ENCODE results near the gene PITPNM3. TPM values are rescaled to one million over a fixed set of nuclear protein-coding genes. Genes with fewer than 3 reads are reported as not detected.

Gene PITPNM3
- polyA plus RNA-seq, 1 donor from 2014 or later = 3.0 TPM

- no peaks in the 10 kb centered on the region for H3K9me2 ChIP-seq (ENCODE audit: insufficient read depth, low read length)
- H3K9me3 ChIP-seq (ENCODE audit: low read length) = no peaks in the 10 kb centered on the region
- H3K4me2 ChIP-seq (ENCODE audit: low read length) = no peak overlapping the region
- TF ChIP-seq EZH2 (IDR thresholded peaks at IDR 0.05; ENCODE audit: borderline replicate concordance, insufficient read depth, low read length, poor library complexity, severe bottlenecking) = no peak
- TF ChIP-seq, protein P1, sequence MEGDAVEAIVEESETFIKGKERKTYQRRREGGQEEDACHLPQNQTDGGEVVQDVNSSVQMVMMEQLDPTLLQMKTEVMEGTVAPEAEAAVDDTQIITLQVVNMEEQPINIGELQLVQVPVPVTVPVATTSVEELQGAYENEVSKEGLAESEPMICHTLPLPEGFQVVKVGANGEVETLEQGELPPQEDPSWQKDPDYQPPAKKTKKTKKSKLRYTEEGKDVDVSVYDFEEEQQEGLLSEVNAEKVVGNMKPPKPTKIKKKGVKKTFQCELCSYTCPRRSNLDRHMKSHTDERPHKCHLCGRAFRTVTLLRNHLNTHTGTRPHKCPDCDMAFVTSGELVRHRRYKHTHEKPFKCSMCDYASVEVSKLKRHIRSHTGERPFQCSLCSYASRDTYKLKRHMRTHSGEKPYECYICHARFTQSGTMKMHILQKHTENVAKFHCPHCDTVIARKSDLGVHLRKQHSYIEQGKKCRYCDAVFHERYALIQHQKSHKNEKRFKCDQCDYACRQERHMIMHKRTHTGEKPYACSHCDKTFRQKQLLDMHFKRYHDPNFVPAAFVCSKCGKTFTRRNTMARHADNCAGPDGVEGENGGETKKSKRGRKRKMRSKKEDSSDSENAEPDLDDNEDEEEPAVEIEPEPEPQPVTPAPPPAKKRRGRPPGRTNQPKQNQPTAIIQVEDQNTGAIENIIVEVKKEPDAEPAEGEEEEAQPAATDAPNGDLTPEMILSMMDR (IDR thresholded peaks at IDR 0.05; ENCODE audit: poor library complexity, severe bottlenecking) = no peak
- no peak for TF ChIP-seq SMC3 (conservative IDR thresholded peaks at IDR 0.05; ENCODE audit: poor library complexity)
- TF ChIP-seq EP300 (conservative IDR thresholded peaks at IDR 0.05; ENCODE audit: poor library complexity, severe bottlenecking) = no peak
- TF ChIP-seq REST (IDR thresholded peaks at IDR 0.05; ENCODE audit: borderline replicate concordance) = no peak
- TF ChIP-seq POLR2AphosphoS5 (IDR thresholded peaks at IDR 0.05) = no peak
- TF ChIP-seq RAD21 (conservative IDR thresholded peaks at IDR 0.05) = no peak
- no peak for TF ChIP-seq TAF1 (IDR thresholded peaks at IDR 0.05; ENCODE audit: low read depth)
- no peak for TF ChIP-seq MXI1 (conservative IDR thresholded peaks at IDR 0.05; ENCODE audit: poor library complexity, severe bottlenecking)
- H2AFZ ChIP-seq (ENCODE audit: low read depth, low read length) = no peak overlapping the region
- H3K36me3 ChIP-seq (ENCODE audit: insufficient read depth, low read length) = no peaks in the 10 kb centered on the region
- no peaks in the 10 kb centered on the region for H3K79me2 ChIP-seq (replicated peaks; ENCODE audit: insufficient read depth, low read length)
- no peak overlapping the region for H3K27ac ChIP-seq (ENCODE audit: low read length)
- H3K4me3 ChIP-seq (ENCODE audit: low read length) = no peak overlapping the region
- no peak overlapping the region for H3K9ac ChIP-seq (ENCODE audit: low read length)
- H3K27me3 ChIP-seq (ENCODE audit: insufficient read depth, low read depth, low read length) = no peaks in the 10 kb centered on the region
- no peaks in the 10 kb centered on the region for H4K20me1 ChIP-seq (ENCODE audit: insufficient read depth)
- H3F3A ChIP-seq (ENCODE audit: insufficient read depth, low read length, poor library complexity, severe bottlenecking) = no peaks in the 10 kb centered on the region
Measured at GRCh38 chr17:6530324-6530920, 25.9 kb downstream of the PITPNM3 start.

DNA sequence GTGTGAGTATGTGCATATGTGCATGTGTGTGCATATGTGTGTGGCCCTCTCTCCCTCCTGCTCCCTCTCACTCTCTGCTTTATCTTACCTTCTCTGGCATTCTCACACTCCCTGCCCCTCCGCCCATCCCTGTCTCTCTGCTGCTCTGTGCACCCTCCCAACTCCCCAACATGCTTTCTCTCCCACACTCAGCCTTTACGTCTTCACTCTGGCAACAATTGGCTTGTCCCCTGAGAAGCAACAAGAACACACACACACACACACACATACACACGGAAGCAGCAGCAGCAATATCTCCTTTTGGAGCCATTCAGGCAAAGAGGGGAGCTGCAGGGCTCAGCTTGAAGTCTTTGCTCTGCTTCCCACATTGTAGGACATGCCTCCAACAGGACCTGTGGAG, 27.8 kb downstream of the PITPNM3 start:
- H3K36me3 ChIP-seq (ENCODE audit: insufficient read depth, low read length) = no peaks in the 10 kb centered on the region
- H3K79me2 ChIP-seq (replicated peaks; ENCODE audit: insufficient read depth, low read length) = no peaks in the 10 kb centered on the region
- no peak overlapping the region for H3K27ac ChIP-seq (ENCODE audit: low read length)

More for the DNA sequence above, 27.8 kb downstream of the PITPNM3 start:
- no peak overlapping the region for H3K4me3 ChIP-seq (ENCODE audit: low read length)
- H3K9me3 ChIP-seq (ENCODE audit: low read length) = no peaks in the 10 kb centered on the region
- no peaks in the 10 kb centered on the region for H3K27me3 ChIP-seq (ENCODE audit: insufficient read depth, low read depth, low read length)
- no peaks in the 10 kb centered on the region for H4K20me1 ChIP-seq (ENCODE audit: insufficient read depth)
- H3K9me2 ChIP-seq (ENCODE audit: insufficient read depth, low read length) = no peaks in the 10 kb centered on the region
- no peak overlapping the region for H3K4me2 ChIP-seq (ENCODE audit: low read length)
- no peak overlapping the region for H3K9ac ChIP-seq (ENCODE audit: low read length)
- H2AFZ ChIP-seq (ENCODE audit: low read depth, low read length) = no peak overlapping the region
- H3F3A ChIP-seq (ENCODE audit: insufficient read depth, low read length, poor library complexity, severe bottlenecking) = no peaks in the 10 kb centered on the region
- TF ChIP-seq EP300 (conservative IDR thresholded peaks at IDR 0.05; ENCODE audit: poor library complexity, severe bottlenecking) = no peak
- TF ChIP-seq MXI1 (conservative IDR thresholded peaks at IDR 0.05; ENCODE audit: poor library complexity, severe bottlenecking) = no peak
- TF ChIP-seq POLR2AphosphoS5 (IDR thresholded peaks at IDR 0.05) = no peak
- no peak for TF ChIP-seq SMC3 (conservative IDR thresholded peaks at IDR 0.05; ENCODE audit: poor library complexity)
- TF ChIP-seq, protein P1 (IDR thresholded peaks at IDR 0.05; ENCODE audit: poor library complexity, severe bottlenecking) = no peak
- no peak for TF ChIP-seq RAD21 (conservative IDR thresholded peaks at IDR 0.05)
- no peak for TF ChIP-seq EZH2 (IDR thresholded peaks at IDR 0.05; ENCODE audit: borderline replicate concordance, insufficient read depth, low read length, poor library complexity, severe bottlenecking)
- TF ChIP-seq REST (IDR thresholded peaks at IDR 0.05; ENCODE audit: borderline replicate concordance) = no peak
- TF ChIP-seq TAF1 (IDR thresholded peaks at IDR 0.05; ENCODE audit: low read depth) = no peak
